Activated CD4-positive, alpha-beta T cell treated with anti-CD3 and anti-CD28 coated beads for 24 hours (primary cell): ENCODE results near the gene MAOB.

ENCODE experiments used
- DNase-seq, 2 donors: peaks; one replicate each; pipeline ENCODE4 v3.0.0-alpha.2; 2020; ENCODE audit warnings: low read depth in 2 of 2

The MAOB gene

DNA sequence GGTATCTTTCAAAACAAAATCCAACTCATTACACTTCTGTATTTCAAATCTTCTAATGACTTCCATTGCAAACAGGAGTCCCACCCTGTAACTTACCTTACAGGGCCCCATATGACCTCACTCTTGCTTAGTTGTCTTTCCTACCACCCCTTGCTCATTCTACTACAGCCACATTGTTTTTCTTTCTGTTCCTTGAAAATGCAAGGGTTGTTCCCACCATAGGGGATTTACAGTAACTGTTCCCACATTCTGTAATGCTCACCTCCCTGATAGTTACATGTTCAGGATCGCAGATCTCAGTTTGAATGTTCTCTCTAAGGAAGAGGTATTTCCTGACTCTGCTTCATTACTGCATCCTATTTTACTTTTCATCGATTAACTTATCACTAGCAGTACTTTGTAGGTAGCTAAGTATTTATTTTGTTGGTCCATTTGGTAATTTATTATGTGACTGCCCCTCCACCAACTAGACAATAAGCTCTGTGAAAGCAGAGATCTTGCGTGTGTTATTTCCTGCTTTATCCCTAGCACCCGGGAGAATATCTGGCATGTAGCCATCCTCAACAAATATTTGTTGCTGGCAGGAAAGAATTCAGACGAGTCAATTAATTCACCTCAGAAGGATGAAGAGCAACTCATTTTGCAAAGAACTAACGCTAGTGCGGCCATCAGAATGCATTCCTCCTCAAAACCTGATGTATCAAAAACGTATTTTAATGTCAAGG lies 21.4 kb downstream of the MAOB start:
- no peak for DNase-seq

DNA sequence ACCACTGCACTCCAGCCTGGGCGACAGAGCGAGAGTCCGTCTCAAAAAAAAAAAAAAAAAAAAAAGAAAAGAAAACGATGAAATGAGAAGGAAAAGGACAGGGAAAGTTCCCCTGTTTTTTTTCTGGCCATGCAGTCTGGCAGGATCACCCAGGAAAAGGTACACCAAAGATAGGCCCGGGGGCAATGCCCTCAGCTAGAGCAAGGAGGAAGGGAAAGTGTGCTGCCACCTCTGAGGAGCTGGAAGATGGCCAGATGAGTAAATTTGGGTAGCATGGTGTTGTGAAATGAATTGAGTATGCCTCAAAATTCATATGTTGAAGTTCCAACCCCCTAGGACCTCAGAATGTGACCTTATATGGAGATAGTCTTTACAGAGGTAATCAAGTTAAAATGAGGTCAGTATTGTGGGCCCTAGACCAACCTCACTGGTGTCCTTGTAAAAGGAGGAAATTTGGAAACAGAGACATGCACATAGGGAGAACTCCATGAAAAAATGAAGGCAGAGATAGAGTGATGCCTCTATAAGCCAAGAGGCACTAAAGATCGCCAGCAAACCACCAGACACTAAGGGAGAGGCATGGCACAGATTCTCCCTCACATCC lies 28.9 kb downstream of the MAOB start:
- DNase-seq = no peak

DNA sequence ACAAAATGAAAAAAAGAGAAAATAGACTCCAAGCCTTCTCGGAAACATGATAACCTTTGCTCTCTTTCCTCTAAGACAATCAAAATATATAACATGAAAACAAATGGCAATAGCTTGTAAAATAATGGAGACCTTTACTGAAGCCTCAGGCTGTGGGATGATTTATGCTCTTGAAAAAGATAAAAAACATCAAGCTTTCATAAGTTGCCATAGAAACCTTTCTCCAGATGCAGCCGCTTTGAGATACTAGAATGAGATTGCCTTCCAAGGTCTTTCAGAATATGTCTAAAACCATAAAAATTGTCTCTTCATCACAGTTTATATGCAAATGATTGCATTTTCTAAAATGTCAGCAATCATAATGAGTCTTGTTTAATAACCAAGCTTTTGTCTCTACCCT lies 31.6 kb downstream of the MAOB start:
- no peak for DNase-seq

DNA sequence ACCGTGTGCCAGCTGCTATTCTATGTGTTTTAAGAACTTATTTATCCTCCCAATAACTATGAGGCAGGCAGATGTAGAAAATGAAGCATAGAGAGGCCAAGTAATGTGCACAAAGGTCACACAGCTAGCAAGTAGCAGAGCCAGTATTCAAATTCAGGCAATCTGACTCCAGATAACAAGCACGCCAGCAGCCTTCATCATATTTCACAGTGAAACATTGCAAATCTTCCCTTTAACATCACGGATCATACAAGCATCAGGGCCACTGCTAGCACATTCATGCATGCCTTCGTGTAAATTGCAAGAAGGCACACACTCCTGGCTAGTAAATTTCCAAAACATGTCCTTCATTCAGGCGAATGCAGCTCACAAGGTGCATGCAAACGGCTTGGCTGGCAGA lies 33.1 kb downstream of the MAOB start:
- DNase-seq = no peak

DNA sequence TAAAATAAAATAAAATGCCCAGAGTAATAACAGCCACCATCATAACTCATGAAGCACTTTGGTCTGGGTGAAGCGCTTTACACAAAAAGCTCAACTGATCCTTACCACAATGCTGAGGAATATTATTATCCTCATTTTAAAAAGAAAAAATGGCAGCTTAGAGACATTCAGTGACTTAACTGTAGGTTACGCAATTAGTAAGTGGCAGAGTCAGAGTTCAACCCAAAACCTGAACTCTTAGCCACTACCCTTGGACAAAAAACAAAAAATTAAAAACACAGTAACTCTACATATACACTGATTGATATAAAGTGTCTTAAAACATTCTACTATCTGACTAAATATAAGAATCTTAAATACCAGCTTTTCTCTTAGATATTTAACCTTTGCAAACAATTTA lies 34.9 kb downstream of the MAOB start:
- no peak for DNase-seq

DNA sequence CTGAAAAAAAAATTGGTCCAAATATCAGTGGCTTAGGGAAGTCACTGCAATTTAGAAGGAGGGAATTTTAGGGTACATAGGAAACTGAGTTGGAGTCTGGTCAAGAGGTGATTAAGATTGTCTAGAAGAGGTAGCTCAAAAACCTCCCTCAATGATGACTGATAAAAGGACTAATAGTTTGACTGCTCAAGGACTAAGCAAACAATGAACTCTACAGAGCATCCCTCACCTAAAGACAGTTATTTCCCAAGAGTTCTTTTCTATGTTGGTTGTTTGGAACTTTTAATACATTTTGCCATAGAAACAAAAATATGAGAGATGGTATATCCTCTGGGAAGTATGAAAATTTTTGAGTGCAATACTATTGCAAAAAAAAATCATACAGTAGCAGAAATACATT lies 35.7 kb downstream of the MAOB start:
- DNase-seq = no peak

DNA sequence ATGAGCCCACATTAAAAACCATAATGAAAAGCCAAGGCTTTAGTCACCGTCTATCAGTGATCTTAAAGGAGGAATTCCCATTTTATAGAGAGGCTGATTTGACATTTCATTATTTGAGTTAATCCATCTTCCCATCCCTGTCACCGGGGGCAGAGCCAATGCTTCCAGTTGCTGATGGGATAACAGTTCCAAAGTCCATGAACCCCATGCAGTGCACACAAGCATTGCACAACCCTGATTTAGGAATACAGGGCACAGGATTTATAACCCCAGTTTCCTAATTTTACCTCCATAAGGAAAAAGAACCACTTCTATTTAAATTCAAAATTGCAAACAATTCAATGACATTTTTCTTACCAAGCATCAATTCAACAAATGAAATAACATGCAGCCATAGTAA lies 36.5 kb downstream of the MAOB start:
- no peak for DNase-seq

DNA sequence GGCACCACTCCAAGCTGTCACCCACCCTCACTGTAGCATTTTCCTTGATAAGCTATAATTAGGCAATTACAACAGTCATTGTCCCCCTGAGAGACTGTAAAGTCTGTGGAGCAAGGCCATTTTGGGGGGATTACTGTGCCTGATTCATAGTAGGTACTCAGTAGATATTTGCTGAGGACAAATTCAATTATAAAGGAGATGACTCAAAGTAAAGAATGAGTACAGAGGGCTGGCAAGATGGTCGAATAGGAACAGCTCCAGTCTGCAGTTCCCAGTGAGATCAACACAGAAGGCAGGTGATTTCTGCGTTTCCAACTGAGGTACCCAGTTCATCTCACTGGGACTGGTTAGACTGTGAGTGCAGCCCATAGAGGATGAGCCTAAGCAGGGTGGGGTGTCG lies 42.0 kb downstream of the MAOB start:
- no peak for DNase-seq

DNA sequence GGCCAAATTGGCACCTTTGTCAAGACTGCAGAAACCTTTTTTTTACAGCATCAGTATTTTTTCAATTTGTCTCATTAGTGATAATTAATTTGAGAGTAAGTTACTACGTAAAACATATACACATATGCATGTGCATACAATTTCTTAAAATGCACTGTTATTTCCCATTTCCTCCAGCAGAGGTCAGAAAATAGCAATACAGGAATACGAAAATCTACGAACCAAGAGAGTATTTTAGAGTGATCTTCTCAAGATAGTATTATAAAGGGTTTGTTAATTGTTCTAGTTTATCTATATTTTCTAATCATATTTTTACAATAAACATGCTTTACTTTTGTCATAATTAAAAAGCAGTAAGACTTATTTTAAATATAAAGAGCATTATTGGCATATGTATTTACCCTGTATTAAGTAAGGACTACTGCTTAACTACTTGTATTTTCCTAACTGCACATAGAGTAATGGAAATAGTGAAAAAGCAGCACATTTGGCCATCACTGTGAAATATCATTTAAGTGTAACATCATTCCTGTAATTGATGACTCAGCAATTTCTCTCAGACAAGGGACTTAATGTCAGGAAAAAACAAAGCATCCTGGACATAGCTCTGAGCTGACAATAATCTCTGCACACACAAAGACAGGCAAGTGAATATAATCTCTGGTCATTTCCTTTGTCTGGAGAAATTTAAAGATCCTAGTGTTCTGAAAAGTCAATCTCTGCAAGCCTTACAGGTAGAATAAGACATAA lies 45.6 kb downstream of the MAOB start:
- DNase-seq = no peak

DNA sequence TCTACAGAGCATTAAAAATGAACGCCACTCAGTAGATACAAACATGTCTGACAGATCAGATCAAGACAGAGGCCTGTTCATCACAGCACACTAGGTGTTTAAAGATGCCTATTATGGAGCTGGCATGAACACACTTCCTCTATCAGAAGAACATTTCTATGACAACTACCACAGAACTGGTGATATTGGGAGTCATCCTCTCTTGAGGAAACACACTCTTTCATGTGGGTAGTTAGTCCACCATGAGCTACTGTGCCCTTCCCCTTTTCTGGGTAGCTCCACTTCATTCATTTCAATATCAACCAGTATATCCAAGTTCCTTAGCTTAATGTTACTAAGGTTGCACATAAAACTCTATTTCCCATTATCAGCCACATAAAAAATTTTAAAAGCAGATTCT lies 46.7 kb downstream of the MAOB start:
- DNase-seq = no peak

DNA sequence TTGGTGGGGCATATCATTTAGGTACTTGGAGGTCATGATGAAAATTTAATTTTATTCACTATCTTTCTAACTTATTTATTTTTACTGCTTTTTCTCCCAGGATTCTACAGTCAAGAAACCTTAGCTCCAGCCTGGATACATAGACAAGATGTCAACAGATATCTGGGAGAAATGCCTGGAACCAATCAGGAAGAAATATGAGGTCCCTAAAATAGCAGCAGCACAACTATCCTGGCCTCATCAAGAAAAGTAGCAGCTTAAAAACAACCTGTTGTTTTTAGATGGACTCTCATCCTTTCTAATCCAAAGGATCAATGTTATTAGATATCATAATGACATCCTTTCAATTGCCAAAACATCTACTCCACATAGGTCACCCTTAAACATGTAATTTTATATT lies 54.5 kb downstream of the MAOB start:
- no peak for DNase-seq

DNA sequence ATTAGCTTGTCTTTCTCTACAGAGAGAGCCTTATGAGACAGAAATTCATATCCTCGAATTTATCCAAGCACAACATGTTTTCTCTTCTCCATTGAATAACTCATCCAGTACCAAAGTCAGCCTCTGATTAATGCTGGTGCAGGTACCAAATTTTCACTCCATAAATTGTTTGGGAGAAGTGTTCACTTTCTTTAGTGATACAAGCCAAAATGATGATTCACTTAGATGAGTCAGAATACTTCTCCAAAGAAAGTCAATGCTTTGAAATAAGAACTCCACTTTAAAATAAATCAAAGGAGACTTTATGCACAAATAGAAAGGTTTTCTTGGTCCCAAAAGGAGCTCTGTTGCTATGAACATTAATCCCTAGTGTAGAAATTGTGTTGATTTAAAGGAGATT lies 60.2 kb downstream of the MAOB start:
- no peak for DNase-seq

DNA sequence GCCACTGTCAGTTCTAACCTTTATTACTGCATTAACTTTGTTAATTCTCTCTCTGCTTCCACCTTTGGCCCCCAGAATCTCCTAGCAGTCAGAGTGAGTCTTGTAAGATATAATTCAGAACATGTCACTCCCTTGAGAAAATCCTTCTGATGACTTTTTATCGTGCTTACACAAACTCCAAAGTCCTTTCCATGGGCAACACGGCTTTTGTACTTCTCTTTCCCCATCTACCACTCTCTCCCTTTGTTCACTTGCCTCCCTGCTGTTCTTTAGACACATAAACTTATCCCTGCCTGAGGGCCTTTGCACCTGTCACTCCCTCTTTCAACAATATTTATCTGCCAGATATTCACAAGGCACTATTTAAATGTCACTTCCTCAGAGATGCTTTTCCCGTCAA lies 64.8 kb downstream of the MAOB start:
- DNase-seq = no peak

DNA sequence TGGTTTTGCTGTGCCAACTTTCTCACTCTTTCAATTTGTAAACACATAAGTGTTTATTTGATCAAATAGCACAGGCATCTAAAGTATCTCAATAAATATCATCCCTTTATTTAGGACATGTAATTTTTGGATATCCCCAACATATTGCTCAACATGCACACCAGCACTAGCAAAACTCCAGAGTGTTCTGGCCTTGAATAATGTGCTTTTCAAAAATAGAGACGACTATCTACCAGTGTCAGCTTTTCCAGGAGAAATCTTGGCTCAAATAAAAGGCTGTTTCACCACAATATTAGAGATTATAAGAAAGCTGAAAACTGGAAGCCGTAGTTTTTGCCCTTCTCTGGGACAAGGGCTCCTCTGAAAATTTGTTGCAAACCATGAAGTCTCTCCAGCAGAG lies 67.0 kb downstream of the MAOB start:
- no peak for DNase-seq

DNA sequence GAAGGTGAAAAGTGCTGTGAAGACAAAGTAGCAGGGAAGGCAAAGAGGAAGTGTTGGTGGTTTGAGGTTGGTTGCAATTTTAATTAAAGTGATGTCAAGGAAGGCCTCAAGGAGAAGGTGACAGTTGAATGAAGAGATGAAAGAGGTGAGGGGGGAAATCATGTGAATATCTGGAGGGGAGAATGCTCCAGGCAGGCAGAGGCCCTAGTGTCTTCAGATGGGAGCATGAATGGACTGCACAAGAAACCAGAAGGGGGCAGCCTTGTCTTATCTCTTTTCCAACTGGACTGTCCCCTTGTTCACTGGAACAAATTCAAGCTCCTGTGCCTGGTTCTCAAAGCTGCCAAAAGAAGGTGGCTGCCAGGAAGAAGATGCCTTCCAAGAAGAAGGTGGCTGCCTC lies 68.4 kb downstream of the MAOB start:
- no peak for DNase-seq

DNA sequence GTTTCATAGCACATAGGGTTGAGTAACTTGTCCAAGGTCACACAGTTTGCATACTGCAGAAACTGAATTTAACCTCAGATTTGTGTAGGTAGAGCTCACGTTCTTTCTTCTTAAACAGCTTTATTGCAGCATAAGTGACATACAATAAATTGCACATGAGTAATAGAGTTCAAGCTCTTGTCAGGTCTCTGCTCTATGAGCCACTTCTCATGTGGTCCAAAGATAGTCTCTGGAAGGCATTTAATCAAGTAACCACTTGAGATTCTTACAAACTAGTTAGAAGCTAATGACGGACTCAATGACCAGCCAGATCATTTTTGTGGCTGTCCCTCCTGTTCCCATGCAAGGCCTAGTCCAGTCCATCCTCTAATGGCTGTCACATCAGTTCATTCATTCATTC lies 68.9 kb downstream of the MAOB start:
- no peak for DNase-seq

DNA sequence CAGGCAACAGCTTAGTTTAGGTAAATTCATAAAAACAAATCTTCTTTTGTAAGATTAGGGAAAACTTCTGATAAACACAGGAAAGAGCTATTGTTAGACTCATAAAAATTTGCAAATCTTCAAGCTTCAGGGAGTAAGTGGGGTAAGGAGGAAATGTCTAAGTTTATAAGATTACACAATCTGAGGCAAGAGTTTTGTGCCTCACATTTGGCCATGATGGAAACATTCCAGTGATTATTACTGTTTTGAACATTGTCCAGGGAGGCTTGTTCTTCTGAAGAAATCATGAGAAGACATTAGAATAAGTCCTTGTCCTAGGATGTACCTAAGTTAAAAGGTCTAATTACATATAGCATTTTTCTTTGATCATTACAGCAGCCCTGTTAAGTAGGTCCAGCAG lies 72.8 kb downstream of the MAOB start:
- no peak for DNase-seq

DNA sequence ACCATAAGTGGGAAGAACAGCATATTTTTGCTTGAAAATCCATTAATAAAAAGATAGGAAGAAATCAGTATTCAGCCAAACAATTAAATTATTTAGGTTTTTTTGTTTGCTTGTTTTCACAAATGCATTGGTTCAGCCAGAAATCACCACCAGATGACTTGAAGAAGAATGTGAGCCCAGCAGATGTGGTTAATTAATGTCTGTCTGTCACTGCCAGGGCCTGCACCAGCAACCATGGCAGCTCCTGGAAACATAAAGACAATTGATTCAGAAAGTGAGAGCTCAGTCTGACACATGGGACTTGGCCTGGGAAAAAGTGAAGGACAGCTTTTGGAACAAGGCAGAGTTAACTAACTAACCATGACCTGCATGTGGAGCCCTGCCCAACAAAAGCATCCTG lies 74.0 kb downstream of the MAOB start:
- DNase-seq = no peak

DNA sequence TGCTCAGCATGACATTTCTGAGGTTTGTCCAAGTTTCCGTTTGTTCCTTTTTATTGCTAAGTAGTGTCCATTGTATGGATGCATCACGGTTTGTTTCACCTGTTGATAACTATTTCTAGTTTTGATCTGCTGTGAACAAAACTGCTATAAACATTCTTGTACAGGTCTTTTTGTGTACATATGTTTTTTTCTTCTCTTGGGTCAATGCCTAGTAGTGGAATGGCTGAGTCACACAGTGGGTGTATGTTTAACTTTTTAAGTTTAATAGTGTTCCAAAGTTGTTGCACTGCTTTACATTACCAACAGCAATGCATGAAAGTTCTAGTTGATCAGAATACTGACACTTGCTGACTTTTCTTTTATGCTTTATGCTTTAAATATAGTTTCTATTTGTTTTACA lies 76.7 kb downstream of the MAOB start:
- DNase-seq = no peak

DNA sequence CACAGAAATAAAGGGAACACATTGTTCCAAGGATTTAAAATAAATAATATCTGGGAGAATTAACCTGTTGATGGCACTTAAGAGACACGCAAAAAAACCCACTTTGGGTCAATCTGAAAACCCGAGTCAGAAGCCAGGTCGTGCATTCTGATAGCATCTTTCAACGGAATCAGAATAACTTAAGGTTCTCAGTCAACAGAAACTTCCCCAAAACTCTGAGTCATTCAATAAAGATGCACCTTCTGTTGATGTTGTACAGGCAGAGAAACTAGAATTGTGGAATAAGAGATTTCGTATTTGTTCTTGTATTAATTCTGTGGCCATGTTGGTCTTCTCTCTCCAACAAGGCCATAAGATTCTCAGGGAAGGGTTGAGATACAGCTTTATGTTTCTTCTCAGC lies 78.2 kb downstream of the MAOB start:
- no peak for DNase-seq

DNA sequence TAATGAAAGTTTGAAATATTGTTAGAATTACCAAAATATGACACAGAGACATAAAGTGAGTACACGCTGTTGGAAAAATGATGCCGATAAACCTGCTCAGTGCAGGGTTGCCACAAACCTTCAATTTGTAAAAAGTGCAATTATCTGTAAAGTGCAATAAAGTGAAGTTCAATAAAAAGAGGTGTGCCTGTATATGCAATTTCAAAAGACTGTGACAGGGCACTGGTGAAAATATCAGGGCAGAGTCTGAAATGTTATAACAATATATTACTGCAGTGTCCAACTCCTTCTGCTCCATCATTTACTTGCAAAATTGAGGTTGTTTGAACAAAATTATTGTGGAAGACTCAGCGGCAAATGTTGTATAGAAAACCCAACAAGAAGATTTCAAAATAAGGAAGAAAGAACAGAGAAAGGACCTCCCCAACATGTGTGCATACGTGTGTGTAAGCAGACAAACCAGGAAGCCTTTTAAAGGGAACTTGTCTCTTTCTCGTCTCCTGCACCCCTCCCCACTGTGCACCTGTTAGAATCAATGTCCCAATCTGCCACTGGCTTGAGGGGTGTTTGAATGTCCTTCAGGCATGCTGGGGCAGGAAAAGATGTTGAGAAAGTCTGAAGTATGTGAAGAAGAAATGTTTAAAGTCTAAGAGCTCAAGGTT lies 96.2 kb downstream of the MAOB start:
- no peak for DNase-seq

DNA sequence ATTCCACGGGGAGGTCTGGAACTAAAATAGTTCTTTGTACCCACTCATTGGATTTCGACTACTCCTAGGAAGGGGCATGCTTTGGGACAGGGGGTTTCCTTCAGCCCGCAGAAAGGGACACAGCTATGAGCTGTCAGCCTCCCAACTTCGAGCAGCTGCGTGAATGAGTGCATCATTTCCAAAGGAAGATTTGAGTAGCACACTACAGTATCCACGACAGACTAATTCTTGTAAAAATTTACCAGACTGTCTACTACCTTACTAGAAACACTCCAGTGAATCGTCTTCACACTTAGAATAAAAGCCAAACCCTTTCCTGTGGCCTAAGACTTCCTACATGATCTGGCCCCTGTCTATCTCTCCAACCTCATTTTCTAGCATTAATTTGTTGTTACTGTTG lies 124.2 kb downstream of the MAOB start:
- no peak for DNase-seq

DNA sequence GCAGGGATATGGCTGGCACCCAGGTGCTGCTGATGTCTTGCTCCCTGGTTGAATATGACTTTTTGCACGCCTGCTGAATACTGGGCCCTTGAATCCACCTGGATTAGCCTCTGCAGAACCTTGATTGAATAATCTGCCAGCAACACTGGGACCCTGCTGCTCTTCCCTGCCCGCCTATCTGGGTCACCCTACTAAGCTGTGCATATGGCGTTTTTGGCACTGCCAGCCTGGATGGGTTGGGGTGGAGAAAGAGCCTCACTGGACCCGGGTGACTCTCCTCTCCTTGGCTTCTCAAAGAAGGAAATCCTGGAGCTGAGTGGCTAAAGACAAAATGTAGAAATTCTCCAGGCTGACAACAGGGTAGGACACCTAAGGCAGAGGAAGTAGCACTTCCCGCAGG lies 126.2 kb downstream of the MAOB start:
- DNase-seq = no peak
